GM12892 (cell line): ENCODE results near the gene PLPP1.

Experiments used
- POLR2A ChIP-seq: IDR thresholded peaks from 2 replicates; pipeline ENCODE4 v1.6.1; 2011; ENCODE audit warnings: low read depth, low read length, control low read depth
- TAF1 ChIP-seq: IDR thresholded peaks from 2 replicates; pipeline ENCODE4 v1.6.1; 2011; ENCODE audit warnings: low read depth, mild to moderate bottlenecking, control low read depth, low read length, borderline replicate concordance

GRCh38 chr5:55495216-55495615 lies 39.5 kb downstream of the PLPP1 start:
- TF ChIP-seq POLR2A (no peak), TAF1 (no peak)
